Sigmoid colon (tissue), 7 donors: ENCODE data around the gene ASCL3. TPM values are rescaled to one million over a fixed set of nuclear protein-coding genes. Genes with fewer than 3 reads are reported as not detected.

Source experiments
- DNase-seq: peaks from one replicate; pipeline ENCODE4 v3.0.0-alpha.2; 2019
- H3K27ac ChIP-seq, 4 donors: fragments of 200-600 bp; sonication (generic); one replicate each; pipeline ENCODE4 v1.5.1; 2016 to 2019; ENCODE audit warnings: mild to moderate bottlenecking in 1 of 4
- H3K27me3 ChIP-seq, 3 donors: fragments of 200-600 bp; sonication (generic); one replicate each; pipeline ENCODE4 v1.5.1; 2019; ENCODE audit warnings: mild to moderate bottlenecking in 1 of 3
- H3K36me3 ChIP-seq, 4 donors: fragments of 200-600 bp; sonication (generic); one replicate each; pipeline ENCODE4 v1.5.1; 2016 to 2019
- H3K4me1 ChIP-seq, 4 donors: fragments of 200-600 bp; sonication (generic); one replicate each; pipeline ENCODE4 v1.5.1; 2017 to 2019
- H3K4me3 ChIP-seq, 4 donors: fragments of 200-600 bp; sonication (generic); one replicate each; pipeline ENCODE4 v1.5.1; 2017 to 2019; ENCODE audit warnings: mild to moderate bottlenecking in 2 of 4, moderate library complexity in 1 of 4
- H3K9me3 ChIP-seq, 4 donors: fragments of 200-600 bp in 3 of 4; sonication (generic) in 3 of 4; one replicate each; pipeline versions ENCODE4 v1.5.1 to v1.6.1; 2013 to 2019
- EP300 ChIP-seq, 4 donors: sonication (generic); formaldehyde crosslinking; IDR thresholded peaks; one replicate each; pipeline ENCODE4 v1.6.1; 2017; ENCODE audit warnings: antibody characterized with exemption in 4 of 4
- POLR2A ChIP-seq, 2 donors: fragments of 450-650 bp; IDR thresholded peaks; one replicate each; pipeline ENCODE4 v1.6.1; 2016; ENCODE audit warnings: antibody characterized with exemption in 2 of 2, mild to moderate bottlenecking in 2 of 2, moderate library complexity in 2 of 2
- POLR2AphosphoS5 ChIP-seq, 4 donors: sonication (generic); formaldehyde crosslinking; IDR thresholded peaks; one replicate each; pipeline ENCODE4 v1.6.1; 2017; ENCODE audit warnings: antibody characterized with exemption in 4 of 4
- WGBS, 2 donors: extraction: QIAGEN DNeasy Blood & Tissue Kit; methylation state at CpG; one replicate each; pipeline ENCODE4 v1.1.7; 2013; 5-methylcytosine and 5-hydroxymethylcytosine counted together
- intact Hi-C: fragments of 100-400 bp; cut with DNase I; formaldehyde crosslinking; loops from one replicate; pipeline ENCODE4 v1.15.1; 2023
- polyA plus RNA-seq, 3 donors: library from polyadenylated mRNA; stranded (reverse); fragments of 200-250 nt; gene quantifications; one replicate each; pipeline ENCODE4 v1.2.3, GENCODE V29; 2013
- total RNA-seq, 4 donors: library from RNA; depleted of rRNA; stranded (reverse); fragments of >200 nt; gene quantifications; one replicate each; pipeline ENCODE4 v1.1.0, GENCODE V29; 2016
- TF ChIP-seq, protein P1 (sequence below), 4 experiments: fragments of 450-650 bp in 3 of 4; fragments of 200-600 bp in 1 of 4; IDR thresholded peaks; one replicate each; pipeline ENCODE4 v1.5.1; 2016 to 2019; ENCODE audit warnings: antibody characterized with exemption in 4 of 4, mild to moderate bottlenecking in 3 of 4, moderate library complexity in 2 of 4
- donor health status: healthy with polysubstance abuse.
- donor health status: Bipolar disorder and iron deficiency.
- donor health status: healthy.

Gene ASCL3
- total and polyA plus RNA-seq, 7 donors: not detected

GRCh38 chr11:8948886-8949285 is 6.1 kb upstream of the ASCL3 start:
- TF ChIP-seq, protein P1, sequence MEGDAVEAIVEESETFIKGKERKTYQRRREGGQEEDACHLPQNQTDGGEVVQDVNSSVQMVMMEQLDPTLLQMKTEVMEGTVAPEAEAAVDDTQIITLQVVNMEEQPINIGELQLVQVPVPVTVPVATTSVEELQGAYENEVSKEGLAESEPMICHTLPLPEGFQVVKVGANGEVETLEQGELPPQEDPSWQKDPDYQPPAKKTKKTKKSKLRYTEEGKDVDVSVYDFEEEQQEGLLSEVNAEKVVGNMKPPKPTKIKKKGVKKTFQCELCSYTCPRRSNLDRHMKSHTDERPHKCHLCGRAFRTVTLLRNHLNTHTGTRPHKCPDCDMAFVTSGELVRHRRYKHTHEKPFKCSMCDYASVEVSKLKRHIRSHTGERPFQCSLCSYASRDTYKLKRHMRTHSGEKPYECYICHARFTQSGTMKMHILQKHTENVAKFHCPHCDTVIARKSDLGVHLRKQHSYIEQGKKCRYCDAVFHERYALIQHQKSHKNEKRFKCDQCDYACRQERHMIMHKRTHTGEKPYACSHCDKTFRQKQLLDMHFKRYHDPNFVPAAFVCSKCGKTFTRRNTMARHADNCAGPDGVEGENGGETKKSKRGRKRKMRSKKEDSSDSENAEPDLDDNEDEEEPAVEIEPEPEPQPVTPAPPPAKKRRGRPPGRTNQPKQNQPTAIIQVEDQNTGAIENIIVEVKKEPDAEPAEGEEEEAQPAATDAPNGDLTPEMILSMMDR (IDR thresholded peaks at IDR 0.05): no peak
- no peak for TF ChIP-seq EP300 (IDR thresholded peaks at IDR 0.05)
- TF ChIP-seq POLR2A (IDR thresholded peaks at IDR 0.05): no peak
- no peak for TF ChIP-seq POLR2AphosphoS5 (IDR thresholded peaks at IDR 0.05)
- 65 to 85% methylated on average over 3 of the region's 3 CpGs for WGBS, 2 donors

DNA sequence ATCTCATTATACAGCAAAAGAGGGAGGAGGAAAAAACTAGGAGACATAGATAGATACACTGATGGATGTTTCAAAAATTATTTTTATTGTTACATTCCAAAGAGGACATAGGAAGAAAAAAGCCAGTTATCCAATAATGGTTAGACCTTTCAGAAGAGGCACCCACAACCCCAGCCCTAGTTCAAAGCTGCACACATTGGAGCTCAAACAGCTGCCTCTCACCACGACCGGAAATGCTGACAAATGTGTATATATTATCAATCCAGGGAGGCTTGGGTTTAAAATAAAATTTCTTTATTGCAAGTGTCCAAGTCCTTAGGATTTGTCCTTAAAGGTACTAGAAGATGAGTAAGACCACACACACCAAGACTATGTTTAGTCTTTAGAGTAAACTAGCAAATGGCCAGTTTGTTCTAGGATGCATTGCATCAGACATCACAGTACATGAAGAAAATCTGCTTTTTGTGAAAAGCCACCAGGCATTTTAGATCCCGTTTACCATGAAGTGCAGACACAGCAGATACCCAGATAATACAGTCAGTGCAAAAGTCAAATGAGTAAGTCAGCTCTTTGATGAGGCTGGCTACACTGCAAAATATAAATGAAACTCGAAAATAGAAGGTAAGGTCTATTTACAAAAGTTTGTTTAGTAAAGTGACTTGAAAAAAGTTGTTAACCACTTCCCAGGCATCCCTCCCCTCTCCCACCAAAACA is 4.6 kb upstream of the ASCL3 start:
- DNase-seq: no peak
- Histone ChIP-seq H3K27ac (no peak overlapping the region), H3K9me3 (no peaks in the 10 kb centered on the region), H3K36me3 (peaks cover under 1 to 63% (median 12%) of the 10 kb centered on the region in 4 donors), H3K27me3 (no peaks in the 10 kb centered on the region), H3K4me1 (no peaks in the 10 kb centered on the region), H3K4me3 (no peak overlapping the region)
- intact Hi-C loops: no loop called here
- TF ChIP-seq POLR2AphosphoS5 (IDR thresholded peaks at IDR 0.05) (no peak), POLR2A (IDR thresholded peaks at IDR 0.05) (no peak), EP300 (IDR thresholded peaks at IDR 0.05) (no peak)
- TF ChIP-seq, protein P1 (IDR thresholded peaks at IDR 0.05): no peak
- WGBS, 2 donors: 73 to 79% methylated on average over 4 of the region's 4 CpGs

More at GRCh38 chr11:8948886-8949285, 6.1 kb upstream of the ASCL3 start:
- no peaks in the 10 kb centered on the region for H3K4me1 ChIP-seq
- H3K27me3 ChIP-seq: no peaks in the 10 kb centered on the region
- intact Hi-C loops: no loop called here
- H3K36me3 ChIP-seq: peaks cover 4 to 78% (median 16%) of the 10 kb centered on the region in 4 donors
- no peak overlapping the region for H3K27ac ChIP-seq
- H3K9me3 ChIP-seq: no peaks in the 10 kb centered on the region
- DNase-seq: no peak
- H3K4me3 ChIP-seq: no peak overlapping the region

DNA sequence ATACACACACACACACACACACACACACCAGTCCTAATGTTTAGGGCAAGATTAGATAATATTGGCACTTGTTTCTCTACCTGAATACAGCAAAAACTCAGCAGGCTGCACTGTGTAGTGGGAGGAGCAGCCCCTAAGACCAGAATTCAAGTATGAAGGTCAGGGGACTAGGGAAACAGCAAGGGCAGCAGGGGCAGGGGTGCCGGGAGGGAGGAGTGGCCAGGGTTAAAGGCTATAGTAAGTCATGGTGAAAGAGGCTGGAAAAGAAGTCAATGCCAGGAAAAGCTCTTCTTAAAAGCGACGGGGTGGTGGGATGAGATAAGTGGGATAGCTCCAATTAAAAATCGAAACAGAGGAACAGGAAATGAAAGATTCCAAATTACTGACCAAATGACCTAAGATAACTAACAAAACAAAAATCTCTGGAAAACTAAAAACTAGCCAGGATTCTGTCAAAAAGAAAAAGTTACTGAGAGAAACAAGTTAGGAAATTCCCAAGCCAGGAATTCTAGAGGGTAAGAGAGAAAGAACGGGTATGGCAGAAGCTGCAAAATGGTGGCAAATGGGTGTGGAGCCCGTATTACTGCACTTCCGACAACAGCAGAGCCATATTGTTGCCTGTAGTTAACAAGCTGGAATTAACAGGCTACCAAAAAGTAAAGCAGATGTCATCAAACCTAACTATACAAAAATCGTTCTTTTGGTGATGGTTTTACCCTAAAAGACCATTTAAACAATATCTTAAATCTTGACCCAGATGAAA is 1.3 kb downstream of the ASCL3 start:
- TF ChIP-seq, protein P1 (IDR thresholded peaks at IDR 0.05): no peak
- no peak for TF ChIP-seq POLR2AphosphoS5 (IDR thresholded peaks at IDR 0.05)
- no peak for TF ChIP-seq POLR2A (IDR thresholded peaks at IDR 0.05)
- TF ChIP-seq EP300 (IDR thresholded peaks at IDR 0.05): no peak
- DNase-seq: no peak
- Histone ChIP-seq H3K36me3 (peaks cover 0 to 5% (median 0%) of the 10 kb centered on the region in 4 donors), H3K4me1 (no peaks in the 10 kb centered on the region), H3K9me3 (no peaks in the 10 kb centered on the region), H3K4me3 (no peak overlapping the region), H3K27me3 (no peaks in the 10 kb centered on the region), H3K27ac (no peak overlapping the region)
- intact Hi-C loops: no loop called here
- 73 to 78% methylated on average over 8 of the region's 8 CpGs for WGBS, 2 donors

DNA sequence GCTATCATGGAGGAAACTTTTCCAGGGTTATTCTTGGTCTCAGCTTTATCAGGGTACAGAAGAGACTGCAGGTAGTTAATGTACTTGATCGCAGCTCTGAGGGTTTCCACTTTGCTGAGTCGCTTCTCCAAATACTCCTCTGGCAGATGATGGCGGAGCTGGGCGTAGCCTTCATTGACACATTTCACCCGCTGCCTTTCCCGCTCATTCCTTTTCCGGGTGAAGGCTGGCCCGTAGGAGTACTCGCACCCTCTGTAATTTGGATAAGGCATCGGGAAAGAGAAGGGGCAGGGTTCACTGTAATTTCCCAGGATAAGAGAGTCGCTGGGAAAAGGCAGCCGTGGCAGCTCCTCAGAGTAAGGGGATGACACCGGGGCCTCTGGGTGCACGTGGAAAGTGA is 5.2 kb downstream of the ASCL3 start:
- TF ChIP-seq, protein P1 (IDR thresholded peaks at IDR 0.05): no peak
- TF ChIP-seq POLR2AphosphoS5 (IDR thresholded peaks at IDR 0.05) (no peak), EP300 (IDR thresholded peaks at IDR 0.05) (no peak), POLR2A (IDR thresholded peaks at IDR 0.05) (no peak)
- Histone ChIP-seq H3K9me3 (no peaks in the 10 kb centered on the region), H3K36me3 (no peaks in the 10 kb centered on the region), H3K4me3 (no peak overlapping the region), H3K27ac (no peak overlapping the region), H3K27me3 (no peaks in the 10 kb centered on the region), H3K4me1 (no peaks in the 10 kb centered on the region)
- no peak for DNase-seq
- WGBS, 2 donors: 85 to 93% methylated on average over 14 of the region's 14 CpGs
- intact Hi-C loops: no loop called here
